ENCODE measurements around the gene CCDC149. TPM values are rescaled to one million over a fixed set of nuclear protein-coding genes. Genes with fewer than 3 reads are reported as not detected.

CCDC149 gene
- total RNA-seq (under 1 TPM; 0.25 to 0.69 TPM), total RNA-seq (0 to 0.77 (median 0.09) reads per million in 172 experiments)
- polyA plus RNA-seq (2013, experiment 1 of 2), result 0.95 TPM
- polyA plus RNA-seq (2013, experiment 2 of 2), result 1.2 TPM

DNA sequence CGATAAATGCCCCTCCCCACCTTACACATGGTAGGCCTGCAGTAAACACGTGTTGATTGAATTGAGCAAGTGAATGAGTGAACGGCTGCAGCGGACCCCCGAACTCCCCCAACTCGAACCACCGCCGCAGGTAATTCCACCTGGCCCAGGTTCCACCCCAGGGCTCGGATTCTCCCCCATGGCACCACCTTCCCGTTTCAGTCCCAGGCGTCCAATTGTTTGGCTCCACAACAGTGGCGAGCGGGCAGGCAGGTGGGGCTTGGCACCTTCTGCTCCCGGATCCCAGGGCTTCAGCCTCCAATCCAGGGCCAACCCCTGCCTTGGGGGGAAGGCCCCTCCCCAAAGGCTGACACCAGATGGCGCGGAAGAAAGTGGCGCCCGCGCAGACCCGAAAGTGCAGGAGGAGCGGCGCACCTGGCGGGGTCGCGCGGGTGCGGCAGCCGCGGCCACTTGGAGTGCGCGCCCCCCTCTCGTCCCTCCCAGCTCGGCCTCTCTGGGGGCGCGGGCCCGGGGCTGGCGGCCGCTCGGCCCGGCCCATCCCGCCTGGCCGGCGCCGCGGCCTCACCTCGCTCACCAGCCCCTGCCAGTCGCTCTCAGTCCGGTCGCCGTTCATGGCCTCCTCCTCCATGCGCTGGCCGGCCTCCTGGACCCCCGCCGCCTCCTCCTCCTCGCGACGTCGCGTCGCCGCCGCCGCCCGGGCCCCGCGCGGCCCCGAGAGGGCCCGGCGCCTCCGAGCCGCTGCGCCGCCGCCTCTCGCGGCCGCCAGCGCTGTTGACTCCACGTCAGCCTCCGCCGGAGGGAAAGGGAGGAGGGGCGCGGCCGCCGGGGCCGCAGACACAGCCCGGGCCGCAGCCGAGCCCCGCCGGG is at the start of gene CCDC149:
TSS of gene CCDC149 (minus strand) at position 791 of the 867 bp plus-strand sequence. CDS start at position 613, 178 bp downstream.
- H3K4me1 ChIP-seq (ENCODE audit: insufficient read depth, low read length), result no peaks in the 10 kb centered on the region
- peaks cover 0 to 24% of the 10 kb centered on the region in 2 experiments for H3K9me3 ChIP-seq (ENCODE audit: control insufficient read depth in 1 of 2, insufficient read depth in 1 of 2, low read length in 2 of 2)
- DNase-seq, result peak in 2 of 14 experiments; percentile 27 to 29
- Mint-ChIP-seq H3K27me3 (peaks cover 66% of the 10 kb centered on the region), H3K4me3 (peak within 1 kb of the TSS; percentile 58), H3K27ac (no peak within 1 kb of the TSS), H3K4me1 (ENCODE audit: low read depth) (peaks cover 5% of the 10 kb centered on the region), H3K36me3 (ENCODE audit: low read depth) (no peaks in the 10 kb centered on the region), H3K9me3 (peaks cover 5% of the 10 kb centered on the region)
- ChIA-PET CTCF (no interaction called here), POLR2A (no interaction called here)
- no peak for ATAC-seq (ENCODE audit: poor library complexity)
- TF ChIP-seq, protein P1, sequence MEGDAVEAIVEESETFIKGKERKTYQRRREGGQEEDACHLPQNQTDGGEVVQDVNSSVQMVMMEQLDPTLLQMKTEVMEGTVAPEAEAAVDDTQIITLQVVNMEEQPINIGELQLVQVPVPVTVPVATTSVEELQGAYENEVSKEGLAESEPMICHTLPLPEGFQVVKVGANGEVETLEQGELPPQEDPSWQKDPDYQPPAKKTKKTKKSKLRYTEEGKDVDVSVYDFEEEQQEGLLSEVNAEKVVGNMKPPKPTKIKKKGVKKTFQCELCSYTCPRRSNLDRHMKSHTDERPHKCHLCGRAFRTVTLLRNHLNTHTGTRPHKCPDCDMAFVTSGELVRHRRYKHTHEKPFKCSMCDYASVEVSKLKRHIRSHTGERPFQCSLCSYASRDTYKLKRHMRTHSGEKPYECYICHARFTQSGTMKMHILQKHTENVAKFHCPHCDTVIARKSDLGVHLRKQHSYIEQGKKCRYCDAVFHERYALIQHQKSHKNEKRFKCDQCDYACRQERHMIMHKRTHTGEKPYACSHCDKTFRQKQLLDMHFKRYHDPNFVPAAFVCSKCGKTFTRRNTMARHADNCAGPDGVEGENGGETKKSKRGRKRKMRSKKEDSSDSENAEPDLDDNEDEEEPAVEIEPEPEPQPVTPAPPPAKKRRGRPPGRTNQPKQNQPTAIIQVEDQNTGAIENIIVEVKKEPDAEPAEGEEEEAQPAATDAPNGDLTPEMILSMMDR (IDR thresholded peaks at IDR 0.05), result no peak
- no peak within 1 kb of the TSS for H3K4me3 ChIP-seq (ENCODE audit: low read length)
- no peak within 1 kb of the TSS for H3K27ac ChIP-seq (ENCODE audit: low read depth in 1 of 2, low read length in 2 of 2)
- intact Hi-C loops (cut with DNase I, micrococcal nuclease), result no loop called here
- no peaks in the 10 kb centered on the region for H3K36me3 ChIP-seq (ENCODE audit: insufficient read depth, low read length)
- peaks cover 23% of the 10 kb centered on the region in 2 experiments for H3K27me3 ChIP-seq (ENCODE audit: control insufficient read depth in 1 of 2, insufficient read depth in 2 of 2, low read length in 2 of 2)

DNA sequence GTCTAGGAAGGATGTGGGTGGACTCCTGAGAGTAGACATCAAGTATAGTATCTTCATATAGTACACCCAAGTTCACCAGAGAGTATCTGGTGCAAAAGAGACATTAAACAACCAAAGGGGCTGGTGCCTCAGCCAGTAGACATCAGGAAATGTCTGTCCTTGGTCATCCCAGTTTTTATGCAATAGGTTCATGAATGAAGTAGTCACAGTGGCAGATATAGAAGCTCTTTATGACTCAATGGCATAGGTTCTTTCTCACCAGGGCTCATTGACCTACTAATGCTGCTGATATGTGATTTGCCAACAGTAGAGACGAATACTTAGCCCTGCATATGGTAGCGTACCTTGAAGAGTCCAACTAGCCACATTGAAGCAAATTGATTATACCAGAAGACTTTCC is 45.0 kb upstream of the CCDC149 start:
- ChIA-PET POLR2A (no interaction called here), CTCF (no interaction called here)
- Mint-ChIP-seq H3K4me1 (ENCODE audit: low read depth) (no peaks in the 10 kb centered on the region), H3K27ac (no peak overlapping the region), H3K36me3 (ENCODE audit: low read depth) (no peaks in the 10 kb centered on the region), H3K4me3 (no peak overlapping the region), H3K9me3 (peaks cover 8% of the 10 kb centered on the region), H3K27me3 (peaks cover under 1% of the 10 kb centered on the region)
- ATAC-seq (ENCODE audit: poor library complexity) (no peak), DNase-seq (no peak)
- H3K27me3 ChIP-seq (ENCODE audit: control insufficient read depth in 1 of 2, insufficient read depth in 2 of 2, low read length in 2 of 2), result no peaks in the 10 kb centered on the region
- peaks cover 8 to 9% of the 10 kb centered on the region in 2 experiments for H3K9me3 ChIP-seq (ENCODE audit: control insufficient read depth in 1 of 2, insufficient read depth in 1 of 2, low read length in 2 of 2)
- TF ChIP-seq, protein P1 (IDR thresholded peaks at IDR 0.05), result no peak
- H3K4me1 ChIP-seq (ENCODE audit: insufficient read depth, low read length), result no peaks in the 10 kb centered on the region
- no peak overlapping the region for H3K27ac ChIP-seq (ENCODE audit: low read depth in 1 of 2, low read length in 2 of 2)
- H3K36me3 ChIP-seq (ENCODE audit: insufficient read depth, low read length), result no peaks in the 10 kb centered on the region
- H3K4me3 ChIP-seq (ENCODE audit: low read length), result no peak overlapping the region
- intact Hi-C loops (cut with DNase I, micrococcal nuclease), result no loop called here

DNA sequence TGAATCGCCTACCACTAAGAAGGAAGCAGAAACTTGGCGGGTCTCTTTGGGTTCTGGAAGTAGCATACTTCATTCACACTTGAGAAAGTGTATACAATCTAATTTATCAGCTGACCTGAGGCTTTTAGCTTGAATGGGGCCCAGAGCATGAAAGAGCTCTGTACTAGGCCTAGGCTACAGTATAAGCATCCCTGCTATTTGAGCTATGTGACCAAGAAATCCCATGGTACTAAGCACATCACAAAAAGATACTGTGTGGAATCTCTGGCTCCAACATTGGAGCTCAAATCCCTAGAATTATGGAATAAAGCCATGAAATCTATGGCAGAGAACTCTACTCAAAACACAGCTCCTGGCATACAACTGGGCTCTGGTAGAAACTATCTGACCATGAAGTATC is 43.9 kb upstream of the CCDC149 start:
- H3K27ac ChIP-seq (ENCODE audit: low read depth in 1 of 2, low read length in 2 of 2), result no peak overlapping the region
- H3K27me3 Mint-ChIP-seq, result peaks cover 9% of the 10 kb centered on the region
- peaks cover 8 to 11% of the 10 kb centered on the region in 2 experiments for H3K9me3 ChIP-seq (ENCODE audit: control insufficient read depth in 1 of 2, insufficient read depth in 1 of 2, low read length in 2 of 2)
- H3K36me3 Mint-ChIP-seq (ENCODE audit: low read depth), result no peaks in the 10 kb centered on the region
- no peaks in the 10 kb centered on the region for H3K36me3 ChIP-seq (ENCODE audit: insufficient read depth, low read length)
- H3K9me3 Mint-ChIP-seq, result peaks cover 8% of the 10 kb centered on the region
- DNase-seq, result no peak
- no peaks in the 10 kb centered on the region for H3K4me1 ChIP-seq (ENCODE audit: insufficient read depth, low read length)
- no peaks in the 10 kb centered on the region for H3K27me3 ChIP-seq (ENCODE audit: control insufficient read depth in 1 of 2, insufficient read depth in 2 of 2, low read length in 2 of 2)
- intact Hi-C loops (cut with DNase I, micrococcal nuclease), result no loop called here
- H3K4me1 Mint-ChIP-seq (ENCODE audit: low read depth), result no peaks in the 10 kb centered on the region
- ChIA-PET CTCF (no interaction called here), POLR2A (no interaction called here)
- H3K4me3 Mint-ChIP-seq, result no peak overlapping the region
- TF ChIP-seq, protein P1 (IDR thresholded peaks at IDR 0.05), result no peak
- H3K4me3 ChIP-seq (ENCODE audit: low read length), result no peak overlapping the region
- no peak for ATAC-seq (ENCODE audit: poor library complexity)
- H3K27ac Mint-ChIP-seq, result no peak overlapping the region

All from CD4-positive, alpha-beta T cell (primary cell).